DMS114 treated with DMSO at 0.1 percent for 48 hours (cell line): Measurements from ENCODE around the gene THSD7B.

Experiments used
- DNase-seq: peaks from one replicate; lab custom pipeline; 2025; ENCODE audit not compliant: unreplicated experiment; lab: John Stamatoyannopoulos, UW

THSD7B gene

DNA sequence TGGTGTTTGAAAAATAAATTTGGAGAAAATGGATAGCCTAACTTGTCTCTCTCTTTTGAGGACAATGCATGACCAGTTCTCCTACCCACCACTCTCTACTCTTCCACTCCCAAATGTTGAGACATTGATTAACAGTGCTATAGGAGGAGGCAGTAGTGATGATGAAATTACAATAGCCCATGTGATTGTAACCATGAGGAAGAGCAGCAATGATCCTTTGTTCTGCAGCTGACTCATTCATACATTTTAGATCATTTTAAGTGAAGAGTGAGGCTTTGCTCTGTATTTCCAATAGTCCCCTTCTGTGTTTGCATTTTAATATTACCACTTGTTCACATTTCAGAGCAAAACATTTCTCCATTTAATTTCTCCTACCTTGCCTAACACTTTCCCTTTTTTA, 592.3 kb downstream of the THSD7B start:
- no peak for DNase-seq

DNA sequence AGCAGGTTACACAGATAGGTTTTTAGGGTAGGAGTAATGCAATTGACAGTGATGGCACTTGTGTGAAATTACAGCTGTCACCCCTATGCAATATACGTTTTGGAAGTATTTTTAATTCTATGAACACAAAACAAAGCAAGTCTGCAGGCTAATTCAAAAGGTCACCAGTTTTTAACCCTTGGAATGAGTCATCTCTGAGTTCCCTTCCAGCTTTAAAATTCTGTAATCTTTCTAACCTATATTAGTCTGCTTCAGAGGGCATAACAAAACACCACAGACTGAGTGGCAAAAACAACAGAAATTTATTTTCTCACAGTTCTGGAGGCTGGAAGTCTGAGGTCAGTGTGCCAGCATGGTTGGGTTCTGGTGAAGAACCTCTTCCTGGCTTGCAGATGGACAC, 602.0 kb downstream of the THSD7B start:
- DNase-seq = no peak

DNA sequence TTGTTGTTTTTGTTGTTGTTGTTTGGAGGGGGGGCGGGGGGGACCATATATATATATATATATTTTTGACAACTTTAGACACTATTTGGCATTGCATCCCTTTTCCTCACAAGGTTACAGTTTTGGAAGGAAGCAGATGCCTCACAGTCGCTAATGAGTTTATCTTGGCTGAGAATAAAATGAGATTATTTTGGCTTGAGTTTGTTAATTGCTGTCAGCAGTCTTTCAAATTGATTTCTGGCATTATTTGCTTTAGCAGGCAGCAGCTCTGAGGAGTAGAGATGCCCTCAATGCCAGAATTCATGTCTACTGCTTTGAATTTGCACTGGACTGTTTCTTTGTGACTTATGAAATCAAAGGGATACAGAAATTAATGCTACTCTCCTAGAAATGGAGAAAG, 603.8 kb downstream of the THSD7B start:
- no peak for DNase-seq

DNA sequence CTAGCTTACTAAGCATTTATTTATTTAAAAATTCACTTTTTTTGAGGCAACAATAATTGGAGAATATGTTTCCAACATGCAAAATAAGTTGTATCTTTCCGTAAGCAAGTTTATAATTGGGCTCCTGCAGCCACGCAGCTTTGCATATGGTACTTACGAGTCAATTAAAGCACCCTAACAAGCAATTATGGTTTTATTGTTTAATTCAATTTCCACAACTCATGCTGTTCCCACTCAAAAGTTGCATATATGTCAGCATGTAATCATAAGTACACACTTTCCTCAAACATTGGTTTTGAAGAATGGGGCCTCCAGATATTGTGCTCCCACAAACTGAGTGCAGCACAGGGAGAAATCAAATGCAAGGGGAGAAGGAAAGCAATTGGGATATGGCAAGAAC, 613.8 kb downstream of the THSD7B start:
- DNase-seq = no peak

DNA sequence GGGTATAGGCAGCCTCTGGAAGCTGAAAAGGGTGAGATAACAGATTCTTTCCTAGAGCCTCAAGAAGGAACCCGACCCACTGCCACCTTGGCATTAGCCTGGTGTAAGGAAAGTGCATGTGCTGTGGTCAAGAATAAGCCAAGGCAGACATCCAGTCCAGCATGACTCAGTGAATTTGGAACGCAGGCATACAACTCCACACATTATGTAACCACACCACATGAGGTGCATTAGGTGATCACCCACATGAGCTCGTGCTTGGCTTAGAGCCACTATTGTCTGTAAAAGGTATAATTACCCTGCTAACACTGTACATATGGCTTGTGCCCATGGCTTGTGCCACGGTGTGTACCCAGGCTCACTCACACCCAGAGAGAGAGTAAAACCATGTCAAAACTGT, 615.3 kb downstream of the THSD7B start:
- DNase-seq = no peak

DNA sequence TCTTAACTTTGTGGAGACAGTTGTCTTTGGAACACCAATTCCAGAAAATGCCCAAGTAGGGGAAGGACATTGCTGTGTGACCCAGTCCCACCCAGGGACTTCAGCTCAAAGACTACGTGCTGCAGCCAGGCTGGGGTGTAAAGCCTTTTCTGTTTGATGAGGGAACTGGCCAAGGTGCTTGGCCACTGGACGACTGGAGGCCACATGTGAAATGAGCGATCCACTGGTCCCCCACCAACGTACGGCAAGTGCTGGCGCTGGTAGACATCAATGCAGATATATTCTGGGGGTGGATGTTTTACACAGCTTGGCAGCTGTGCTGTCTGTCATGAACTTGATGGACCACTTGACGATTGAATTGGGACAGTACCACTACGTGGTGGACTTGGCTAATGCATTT, 616.4 kb downstream of the THSD7B start:
- no peak for DNase-seq

DNA sequence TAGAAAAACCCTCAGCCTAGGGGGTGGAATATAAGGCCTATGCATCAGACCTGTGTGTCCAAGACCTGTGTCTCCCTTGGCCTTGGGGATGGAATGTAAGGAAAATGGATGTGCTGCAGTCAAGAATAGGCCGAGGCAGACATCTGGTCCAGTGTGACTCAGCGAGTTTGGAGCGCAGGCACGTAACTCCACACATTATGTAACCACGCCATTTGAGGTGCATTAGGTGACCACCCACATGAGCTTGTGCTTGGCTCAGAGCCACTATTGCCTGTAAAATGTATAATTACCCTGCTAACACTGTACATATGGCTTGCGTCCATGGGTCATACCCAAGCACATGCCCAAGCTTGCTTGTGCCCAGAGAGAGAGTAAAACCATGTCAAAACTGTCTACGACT, 618.0 kb downstream of the THSD7B start:
- no peak for DNase-seq

DNA sequence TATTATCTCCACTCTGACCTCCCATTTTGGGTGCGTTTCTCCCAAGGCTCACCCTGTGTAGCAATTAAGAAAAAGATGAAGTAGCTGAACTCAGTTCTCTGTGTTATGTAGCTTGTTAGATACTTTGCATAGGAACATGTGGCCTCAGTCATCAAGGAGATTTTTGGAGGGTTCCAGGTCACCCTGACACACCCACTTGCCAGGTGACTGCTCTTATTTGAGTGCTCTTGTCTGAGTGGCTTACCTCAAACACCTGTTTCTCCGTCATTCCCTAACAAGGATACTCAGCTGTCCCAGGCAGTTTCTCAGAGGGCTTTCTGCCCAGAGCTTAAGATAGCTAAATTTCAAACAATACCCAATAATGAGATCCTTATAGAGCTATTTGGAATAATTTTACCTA, 621.7 kb downstream of the THSD7B start:
- DNase-seq = no peak

DNA sequence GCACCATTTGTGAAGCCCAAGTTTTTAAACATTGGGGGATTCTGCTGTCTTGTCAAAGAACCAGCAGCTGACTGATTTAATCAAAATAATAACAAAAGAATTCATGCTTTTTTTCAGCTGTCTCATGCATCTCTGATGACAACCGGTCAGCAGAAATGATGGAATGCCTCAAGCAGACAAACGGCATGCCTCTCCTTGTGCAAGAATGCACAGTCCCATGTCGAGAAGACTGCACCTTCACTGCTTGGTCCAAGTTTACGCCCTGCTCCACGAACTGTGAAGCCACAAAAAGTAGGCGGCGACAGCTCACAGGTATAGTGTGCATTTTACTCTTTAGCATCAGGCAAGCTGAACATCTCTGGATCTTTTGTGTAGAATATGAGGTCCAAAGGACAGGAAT, 640.2 kb downstream of the THSD7B start:
- no peak for DNase-seq

DNA sequence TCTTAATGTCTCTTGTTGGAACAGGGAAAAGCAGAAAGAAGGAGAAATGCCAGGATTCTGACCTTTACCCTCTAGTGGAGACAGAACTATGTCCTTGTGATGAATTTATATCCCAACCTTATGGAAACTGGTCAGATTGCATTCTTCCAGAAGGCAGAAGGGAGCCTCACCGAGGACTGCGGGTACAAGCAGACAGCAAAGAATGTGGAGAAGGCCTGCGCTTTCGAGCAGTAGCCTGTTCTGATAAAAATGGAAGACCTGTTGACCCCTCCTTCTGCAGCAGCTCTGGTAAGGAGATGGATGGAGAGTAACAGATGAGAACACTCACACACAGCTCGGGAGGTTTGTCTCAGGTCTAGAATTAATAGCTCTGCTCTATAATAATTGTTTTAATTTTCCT, 646.2 kb downstream of the THSD7B start:
- DNase-seq = no peak

DNA sequence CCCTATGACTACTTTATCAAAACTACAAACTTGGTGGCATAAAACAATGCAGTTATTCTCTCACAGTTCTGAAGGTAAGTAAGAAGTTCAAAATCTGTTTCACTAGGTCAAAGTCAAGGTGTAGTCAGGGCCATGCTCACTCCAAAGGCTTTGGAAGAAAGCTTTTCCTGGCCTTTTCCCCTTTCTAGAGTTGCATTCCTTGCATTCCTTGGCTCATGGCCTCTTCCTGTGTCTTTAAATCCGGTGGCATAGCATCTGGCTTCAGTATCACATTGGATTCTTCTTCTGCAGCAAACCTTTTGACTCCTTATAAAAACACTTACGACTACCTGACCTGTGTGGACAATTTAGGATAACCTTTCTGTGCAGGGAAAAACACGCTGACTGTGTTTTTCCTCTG, 655.4 kb downstream of the THSD7B start:
- DNase-seq = no peak

DNA sequence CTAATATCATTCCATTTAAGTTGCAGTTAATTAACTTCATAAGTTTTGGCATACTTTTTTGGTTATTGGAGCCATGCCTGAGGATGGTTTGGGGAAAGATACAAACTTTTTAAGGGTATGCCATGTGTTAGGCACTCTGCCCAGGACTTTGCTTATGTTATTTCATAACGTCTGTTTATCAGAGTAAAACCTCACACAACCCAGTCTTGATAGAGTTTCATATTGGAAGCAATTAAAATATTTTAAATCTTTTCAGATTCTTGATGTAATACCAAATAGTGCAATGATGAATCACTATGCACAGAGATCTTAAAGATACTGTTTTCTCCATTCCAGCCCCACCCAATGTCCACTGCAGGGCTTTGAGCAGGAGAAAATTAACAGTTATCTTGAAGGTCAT, 669.8 kb downstream of the THSD7B start:
- no peak for DNase-seq

DNA sequence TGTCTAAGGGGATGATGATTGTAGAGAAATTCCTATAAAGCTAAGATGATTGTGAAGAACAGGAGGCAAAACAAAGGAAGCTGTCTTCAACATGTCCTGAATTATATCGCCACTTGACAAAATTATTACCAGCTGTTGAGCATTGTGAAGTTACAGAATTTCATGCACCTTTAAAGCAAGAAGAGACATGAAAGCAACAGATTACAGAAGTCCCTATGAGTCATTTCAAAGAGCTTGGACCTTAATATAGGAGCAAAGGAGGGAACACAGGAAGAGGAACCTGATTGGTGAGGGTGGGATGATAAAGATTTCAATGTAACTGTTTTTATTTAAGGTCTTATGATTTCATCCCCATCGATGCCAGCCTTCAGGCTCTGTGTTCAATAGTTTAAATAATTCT, 672.0 kb downstream of the THSD7B start:
- DNase-seq = no peak

DNA sequence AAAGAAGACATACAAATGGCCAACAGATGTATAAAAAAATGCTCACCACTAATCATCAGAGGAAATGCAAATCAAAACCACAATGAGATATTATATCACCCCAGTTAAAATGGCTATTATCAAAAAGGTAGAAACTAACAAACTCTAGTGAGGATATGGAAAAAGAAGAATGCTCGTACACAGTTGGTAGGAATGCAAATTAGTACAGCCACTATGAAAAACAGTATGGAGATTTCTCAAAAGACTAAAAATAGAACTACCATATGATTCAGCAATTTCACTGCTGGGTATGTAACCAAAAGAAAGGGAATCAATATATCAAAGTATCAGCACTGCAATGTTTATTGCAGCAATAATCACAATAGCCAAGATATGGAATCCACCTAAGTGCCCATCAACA, 679.6 kb downstream of the THSD7B start:
- no peak for DNase-seq

DNA sequence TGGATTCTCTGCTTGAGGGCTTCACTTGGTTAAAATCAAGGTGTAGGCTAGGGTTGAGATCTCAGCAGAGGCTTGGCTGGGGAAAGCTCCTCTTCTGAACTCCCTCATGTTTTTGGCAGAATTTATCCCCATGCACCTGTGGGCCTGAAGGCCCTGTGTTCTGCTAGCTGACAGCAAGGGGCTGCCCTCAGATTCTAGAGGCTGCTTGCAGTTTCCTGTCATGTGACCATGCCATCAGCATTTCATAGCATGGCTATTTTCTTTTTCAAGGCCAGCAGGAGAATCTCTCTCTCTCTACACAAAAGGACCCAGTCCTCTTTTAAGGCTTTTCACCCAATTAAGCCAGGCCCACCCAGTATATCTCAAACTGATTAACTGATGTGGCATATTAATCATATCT, 684.1 kb downstream of the THSD7B start:
- DNase-seq = no peak

DNA sequence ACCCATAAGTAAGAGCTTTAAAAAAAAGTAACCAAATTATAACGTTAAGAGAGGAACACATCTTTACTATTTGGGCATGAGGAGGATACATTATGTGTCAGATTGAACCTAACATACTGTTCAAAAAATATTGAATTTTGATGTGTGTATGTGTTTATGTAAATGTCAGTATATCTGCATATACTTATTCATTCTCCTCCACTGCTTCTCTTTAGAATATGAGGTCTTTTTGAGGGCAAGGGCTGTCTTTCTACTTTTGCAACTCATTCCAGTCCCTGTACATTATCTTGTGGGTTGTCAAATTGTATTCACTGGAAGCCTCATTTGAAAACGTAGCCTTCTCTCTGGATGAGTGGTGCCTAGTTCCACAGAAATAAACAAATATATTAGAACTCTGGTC, 689.5 kb downstream of the THSD7B start:
- DNase-seq = no peak

DNA sequence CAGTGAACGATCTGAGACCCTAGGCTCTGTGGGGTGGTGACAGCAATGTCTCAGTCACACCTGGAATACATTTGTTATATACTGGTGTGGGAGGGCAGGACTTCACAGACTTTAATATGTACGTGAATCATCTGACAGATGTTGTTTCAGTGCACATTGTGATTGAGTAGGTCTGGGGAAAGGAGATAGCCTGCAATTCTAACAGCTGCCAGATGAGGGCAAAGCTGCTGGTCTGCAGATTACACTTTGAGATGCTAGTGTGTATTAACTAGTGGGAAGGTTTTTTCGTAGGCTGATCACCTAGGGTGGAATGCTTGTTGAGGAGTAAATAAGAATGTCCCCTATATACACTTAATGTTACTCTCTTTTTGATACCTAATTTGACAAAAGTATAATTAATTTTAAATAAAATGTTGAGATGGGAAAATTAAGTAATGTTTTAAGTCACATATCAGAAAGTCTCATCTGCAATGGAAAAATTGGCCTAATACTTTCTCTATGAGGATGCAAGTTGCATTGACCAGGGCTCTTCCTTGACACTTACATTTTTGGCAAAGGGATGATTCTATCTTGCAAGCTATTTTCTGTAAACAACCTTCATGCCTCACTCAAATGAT, 702.0 kb downstream of the THSD7B start:
- peak; percentile 9 for DNase-seq

DNA sequence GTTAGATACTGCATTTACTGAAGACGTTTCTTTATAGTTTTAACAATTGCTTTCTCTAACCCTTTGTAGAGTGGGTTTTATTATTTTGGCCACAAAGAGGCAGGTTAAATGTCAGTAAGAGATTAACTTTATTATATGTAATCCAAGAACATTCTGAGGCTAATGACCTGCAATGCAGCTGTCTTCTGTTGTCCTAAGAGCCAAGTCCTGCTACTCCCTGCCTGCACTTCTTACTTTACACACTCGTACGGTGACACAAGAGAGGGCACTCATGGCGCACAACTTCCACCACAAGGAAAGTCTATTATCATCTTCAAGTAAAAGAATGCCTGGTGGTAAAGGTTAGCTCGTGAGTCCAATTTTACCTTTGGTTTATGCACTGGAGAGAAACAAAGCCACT, 727.9 kb downstream of the THSD7B start:
- DNase-seq = no peak

DNA sequence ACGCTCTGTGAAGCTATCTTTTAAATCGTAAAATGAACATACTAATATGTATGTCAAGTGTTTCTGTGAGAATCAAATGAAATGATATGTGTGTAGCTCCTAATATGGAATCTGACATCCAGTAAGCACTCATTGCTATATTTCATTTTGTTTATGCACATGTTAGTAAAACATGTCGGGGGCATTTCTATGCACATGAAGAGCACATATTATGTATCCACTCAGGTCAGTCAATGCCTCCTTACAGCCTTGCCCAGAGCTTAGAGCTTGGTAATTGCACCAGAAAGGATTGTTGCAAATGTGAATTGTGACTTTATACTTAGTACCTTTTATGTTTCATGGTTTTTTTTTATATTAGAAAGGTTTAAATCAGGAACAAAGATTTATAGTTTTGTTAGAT, 735.3 kb downstream of the THSD7B start:
- DNase-seq = no peak

DNA sequence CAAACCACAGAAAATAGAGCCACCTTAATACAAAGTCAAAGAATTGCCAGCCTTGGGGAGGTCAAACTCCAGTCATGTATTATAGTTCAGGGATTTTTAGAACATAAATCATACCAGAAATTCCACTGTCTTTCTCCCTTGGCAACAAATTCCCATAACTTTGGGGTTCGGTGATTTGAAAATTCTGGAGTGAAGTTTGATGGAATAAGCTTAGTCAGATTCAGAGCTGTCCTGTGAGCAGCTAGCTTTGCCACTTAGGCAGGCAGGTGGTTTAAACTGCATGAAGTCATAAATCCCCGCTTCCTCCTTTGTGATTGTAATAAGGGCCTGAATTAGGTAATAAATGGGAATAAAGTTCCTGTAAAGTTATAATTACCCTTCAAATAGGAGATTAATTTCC, 741.9 kb downstream of the THSD7B start:
- DNase-seq = no peak

DNA sequence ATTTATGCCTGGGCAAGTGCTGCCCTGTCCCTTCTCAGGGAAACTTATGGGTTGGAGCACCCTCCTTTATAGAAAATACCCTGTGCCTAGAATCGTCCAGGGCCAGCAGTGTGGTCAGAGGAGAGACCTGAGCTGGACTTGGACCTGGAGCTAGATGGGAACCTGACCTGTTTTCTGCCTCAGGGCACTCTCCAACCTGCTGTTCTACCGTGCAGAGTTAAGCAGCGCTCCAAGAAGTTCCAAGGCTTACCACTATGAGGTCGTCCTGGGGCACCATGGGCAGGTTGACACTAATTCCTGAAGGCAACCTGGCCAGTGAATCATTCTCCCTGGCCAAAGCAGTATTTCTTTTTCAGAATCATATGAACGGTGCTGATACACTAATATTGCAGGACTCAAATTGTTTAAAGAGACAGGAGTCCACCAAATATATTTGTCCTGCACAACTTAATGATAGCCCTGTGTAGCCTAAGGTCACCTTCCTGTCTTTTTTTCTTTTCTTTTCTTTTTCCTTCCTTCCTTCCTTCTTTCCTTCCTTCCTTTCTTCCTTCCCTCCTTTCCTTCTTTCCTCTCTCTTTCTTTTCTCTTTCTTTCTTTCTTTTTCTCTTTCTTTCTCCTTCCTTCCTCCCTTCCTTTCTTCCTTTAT, 743.5 kb downstream of the THSD7B start:
- no peak for DNase-seq

DNA sequence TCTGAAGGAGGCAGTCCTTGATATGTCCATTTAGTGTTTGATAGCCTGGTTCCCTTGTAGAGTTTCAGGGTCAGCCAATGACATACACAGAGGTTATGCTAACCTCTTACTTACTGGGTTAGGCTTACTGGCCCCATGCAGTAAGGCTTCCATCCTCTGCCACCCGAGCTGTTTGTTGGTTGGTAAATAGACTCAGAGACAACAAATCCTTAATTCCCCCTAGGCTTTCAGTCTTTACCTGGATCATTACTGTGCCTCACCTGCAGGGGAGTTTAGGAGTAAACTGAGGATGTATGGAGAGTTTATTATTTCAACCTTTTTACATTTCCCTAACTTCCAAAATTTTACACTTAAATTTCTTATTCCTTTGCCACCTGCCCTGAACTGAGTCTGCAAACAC, 746.2 kb downstream of the THSD7B start:
- no peak for DNase-seq
